Osteocyte (in vitro differentiated cells): Measurements from ENCODE around the gene RFX3. TPM values are rescaled to one million over a fixed set of nuclear protein-coding genes. Genes with fewer than 3 reads are reported as not detected.

ENCODE experiments used
- DNase-seq: peaks from one replicate; pipeline ENCODE4 v3.0.0; 2021; ENCODE audit warnings: mixed read lengths; ENCODE audit not compliant: unreplicated experiment; ENCODE audit errors: extremely low spot score
- H3K27ac Mint-ChIP-seq: one replicate; pipeline ENCODE4 v1.8.0; 2021; ENCODE audit warnings: mild to moderate bottlenecking, mixed read lengths; ENCODE audit not compliant: unreplicated experiment
- H3K27me3 Mint-ChIP-seq: one replicate; pipeline ENCODE4 v1.8.0; 2021; ENCODE audit warnings: mixed read lengths; ENCODE audit not compliant: unreplicated experiment
- H3K36me3 Mint-ChIP-seq: one replicate; pipeline ENCODE4 v1.8.0; 2021; ENCODE audit warnings: mixed read lengths; ENCODE audit not compliant: unreplicated experiment
- H3K4me1 Mint-ChIP-seq: one replicate; pipeline ENCODE4 v1.8.0; 2021; ENCODE audit warnings: mixed read lengths; ENCODE audit not compliant: unreplicated experiment
- H3K4me3 Mint-ChIP-seq: one replicate; pipeline ENCODE4 v1.8.0; 2021; ENCODE audit warnings: mild to moderate bottlenecking, moderate library complexity, mixed read lengths; ENCODE audit not compliant: unreplicated experiment
- H3K9me3 Mint-ChIP-seq: one replicate; pipeline ENCODE4 v1.8.0; 2021; ENCODE audit warnings: mixed read lengths; ENCODE audit not compliant: unreplicated experiment
- total RNA-seq: library from RNA; stranded (reverse); gene quantifications from 2 replicates; pipeline ENCODE4 v1.2.1, GENCODE V29; 2021
- TF ChIP-seq, protein P1 (sequence below): fragments of 200-600 bp; sonication (generic); IDR thresholded peaks from 2 replicates; pipeline ENCODE4 v1.5.0; 2021; ENCODE audit warnings: antibody characterized with exemption, mild to moderate bottlenecking, moderate library complexity

RFX3 gene
- total RNA-seq, 1 donor from 2014 or later: 10.0 TPM

DNA sequence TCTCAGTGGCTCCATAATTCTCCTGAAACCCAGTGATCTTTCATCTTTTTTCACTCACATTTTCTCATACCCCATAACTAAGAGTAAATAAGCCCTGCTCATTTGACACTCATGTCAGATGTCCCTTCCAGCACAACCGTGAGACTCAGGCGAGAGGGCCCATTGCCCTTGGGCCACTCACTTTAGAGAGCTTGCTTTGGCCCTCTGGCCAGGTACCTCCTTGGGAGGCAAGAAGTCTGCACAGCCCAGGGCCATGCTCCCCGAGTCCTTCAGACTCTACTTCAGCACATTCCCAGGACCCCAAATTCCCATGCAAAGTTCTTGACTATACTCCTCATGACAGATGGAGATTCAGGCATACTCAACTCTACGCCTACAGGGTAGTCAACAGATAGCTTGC lies 33.6 kb downstream of the RFX3 start:
- no peak for DNase-seq
- Mint-ChIP-seq H3K4me3 (no peak overlapping the region), H3K27me3 (no peaks in the 10 kb centered on the region), H3K27ac (no peak overlapping the region), H3K4me1 (peaks cover 18% of the 10 kb centered on the region), H3K36me3 (no peaks in the 10 kb centered on the region), H3K9me3 (no peaks in the 10 kb centered on the region)
- TF ChIP-seq, protein P1, sequence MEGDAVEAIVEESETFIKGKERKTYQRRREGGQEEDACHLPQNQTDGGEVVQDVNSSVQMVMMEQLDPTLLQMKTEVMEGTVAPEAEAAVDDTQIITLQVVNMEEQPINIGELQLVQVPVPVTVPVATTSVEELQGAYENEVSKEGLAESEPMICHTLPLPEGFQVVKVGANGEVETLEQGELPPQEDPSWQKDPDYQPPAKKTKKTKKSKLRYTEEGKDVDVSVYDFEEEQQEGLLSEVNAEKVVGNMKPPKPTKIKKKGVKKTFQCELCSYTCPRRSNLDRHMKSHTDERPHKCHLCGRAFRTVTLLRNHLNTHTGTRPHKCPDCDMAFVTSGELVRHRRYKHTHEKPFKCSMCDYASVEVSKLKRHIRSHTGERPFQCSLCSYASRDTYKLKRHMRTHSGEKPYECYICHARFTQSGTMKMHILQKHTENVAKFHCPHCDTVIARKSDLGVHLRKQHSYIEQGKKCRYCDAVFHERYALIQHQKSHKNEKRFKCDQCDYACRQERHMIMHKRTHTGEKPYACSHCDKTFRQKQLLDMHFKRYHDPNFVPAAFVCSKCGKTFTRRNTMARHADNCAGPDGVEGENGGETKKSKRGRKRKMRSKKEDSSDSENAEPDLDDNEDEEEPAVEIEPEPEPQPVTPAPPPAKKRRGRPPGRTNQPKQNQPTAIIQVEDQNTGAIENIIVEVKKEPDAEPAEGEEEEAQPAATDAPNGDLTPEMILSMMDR: no peak

DNA sequence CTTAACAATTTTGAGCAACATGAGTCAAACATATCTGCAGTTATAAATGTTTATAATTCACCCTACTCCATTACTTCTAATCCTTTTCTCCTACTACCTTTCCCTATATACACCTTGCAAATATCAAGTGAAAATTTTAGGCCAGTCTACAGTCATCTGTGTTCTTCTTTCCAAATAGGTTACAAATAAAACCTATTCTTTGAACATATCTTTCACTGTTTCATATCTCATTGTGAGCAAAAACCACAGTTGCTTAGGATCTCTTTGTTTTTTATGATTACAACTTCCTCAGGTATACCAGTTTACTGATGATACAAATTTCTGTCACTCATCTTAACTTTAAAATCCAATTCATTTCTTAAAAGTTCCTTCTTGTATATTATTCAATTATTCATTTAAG lies 34.4 kb downstream of the RFX3 start:
- no peaks in the 10 kb centered on the region for H3K9me3 Mint-ChIP-seq
- no peak overlapping the region for H3K4me3 Mint-ChIP-seq
- no peaks in the 10 kb centered on the region for H3K36me3 Mint-ChIP-seq
- peaks cover 10% of the 10 kb centered on the region for H3K4me1 Mint-ChIP-seq
- TF ChIP-seq, protein P1: no peak
- no peaks in the 10 kb centered on the region for H3K27me3 Mint-ChIP-seq
- DNase-seq: no peak
- no peak overlapping the region for H3K27ac Mint-ChIP-seq

DNA sequence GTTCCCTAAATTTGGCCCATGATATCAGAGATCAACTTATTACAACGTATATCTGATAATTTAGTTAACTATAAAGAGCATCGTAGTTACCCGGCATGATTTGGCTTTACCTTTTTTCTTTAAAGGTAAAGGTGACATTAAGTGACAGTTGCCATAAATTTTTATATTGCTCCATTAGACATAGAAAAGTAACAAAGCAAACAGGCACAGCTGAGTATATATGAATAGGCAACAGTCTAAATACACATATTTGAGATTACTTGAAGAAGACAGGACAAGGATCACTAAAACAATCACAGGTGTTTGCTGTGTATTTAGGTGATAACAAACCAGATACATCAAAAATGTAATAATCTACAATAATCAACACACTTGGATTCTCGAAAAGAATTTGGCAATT lies 34.8 kb downstream of the RFX3 start:
- Mint-ChIP-seq H3K27me3 (no peaks in the 10 kb centered on the region), H3K4me3 (no peak overlapping the region), H3K9me3 (no peaks in the 10 kb centered on the region), H3K36me3 (no peaks in the 10 kb centered on the region), H3K4me1 (peaks cover 5% of the 10 kb centered on the region), H3K27ac (no peak overlapping the region)
- TF ChIP-seq, protein P1: no peak
- no peak for DNase-seq

DNA sequence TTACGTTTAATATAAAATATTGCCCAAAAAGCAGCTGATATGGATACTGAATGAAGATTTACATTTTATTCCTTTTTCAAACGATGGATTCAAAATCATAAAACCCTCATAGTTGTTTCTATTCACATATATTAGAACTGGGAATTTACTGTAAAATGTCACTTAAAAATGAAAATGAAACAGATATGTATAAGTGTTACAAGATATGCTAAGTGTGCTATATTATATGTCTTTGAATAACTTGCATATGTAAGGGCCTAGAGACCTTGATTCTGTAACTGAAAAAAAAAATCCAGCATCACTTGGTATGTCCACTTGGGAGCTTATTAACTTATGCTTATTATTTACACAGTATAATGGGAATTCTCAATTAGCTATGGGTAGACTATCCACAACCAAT lies 43.2 kb downstream of the RFX3 start:
- Mint-ChIP-seq H3K4me1 (peaks cover 11% of the 10 kb centered on the region), H3K36me3 (peaks cover 23% of the 10 kb centered on the region), H3K27me3 (no peaks in the 10 kb centered on the region), H3K9me3 (peaks cover 9% of the 10 kb centered on the region), H3K27ac (no peak overlapping the region), H3K4me3 (no peak overlapping the region)
- no peak for DNase-seq
- TF ChIP-seq, protein P1: no peak

DNA sequence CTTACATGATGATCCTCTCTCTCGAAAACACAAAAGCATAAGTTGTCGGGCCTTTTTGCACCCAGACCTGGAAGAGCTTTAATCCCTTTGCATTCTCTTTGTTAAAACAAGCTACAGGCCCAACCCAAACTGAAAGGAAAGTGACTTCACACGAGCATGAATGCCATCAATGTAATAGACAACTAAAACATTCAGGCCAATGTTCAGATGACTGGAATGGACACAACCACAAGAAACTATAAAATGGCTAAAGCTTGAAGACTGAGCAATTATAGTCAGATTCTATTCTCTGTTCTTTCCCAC lies 45.5 kb downstream of the RFX3 start:
- no peaks in the 10 kb centered on the region for H3K27me3 Mint-ChIP-seq
- H3K9me3 Mint-ChIP-seq: peaks cover 15% of the 10 kb centered on the region
- H3K4me1 Mint-ChIP-seq: peaks cover 18% of the 10 kb centered on the region
- no peak for DNase-seq
- peaks cover 29% of the 10 kb centered on the region for H3K36me3 Mint-ChIP-seq
- H3K4me3 Mint-ChIP-seq: no peak overlapping the region
- TF ChIP-seq, protein P1: no peak
- H3K27ac Mint-ChIP-seq: no peak overlapping the region
